GM21381 (cell line): Measurements from ENCODE around the gene MRPS10.
"Not testable (repeated sequence)": the region's sequence is repeated elsewhere in the genome, so short reads cannot be mapped to it uniquely, and the experiment has no call there.

ENCODE experiments used
- ATAC-seq: cut with Tn5 transposase; IDR thresholded peaks from one replicate; pipeline ENCODE4 v1.9.1; 2021; ENCODE audit warnings: mild to moderate bottlenecking, moderate library complexity; ENCODE audit not compliant: unreplicated experiment

Gene MRPS10

DNA sequence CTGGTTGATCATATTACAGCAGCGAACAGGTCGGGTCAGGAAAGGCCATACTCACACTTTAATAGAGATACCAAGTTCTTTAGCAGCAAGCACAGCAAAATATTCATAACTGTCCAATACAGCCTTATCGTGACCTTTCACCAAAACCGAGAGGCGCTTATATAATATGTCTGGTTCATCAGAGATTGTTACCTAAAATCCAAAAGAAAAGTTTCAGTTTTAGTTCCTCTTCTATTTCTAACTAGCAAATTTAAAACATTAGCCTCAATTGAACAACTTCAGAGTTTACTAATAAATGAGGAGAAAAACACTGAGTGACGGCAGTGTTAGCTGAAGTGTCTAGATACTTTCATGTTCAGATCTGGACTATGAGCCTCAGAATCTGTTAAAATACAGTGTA is 5.9 kb downstream of the MRPS10 start:
- peak; percentile 52 for ATAC-seq

- ATAC-seq, result no peak
Observed at GRCh38 chr6:42210551-42210950, 7.1 kb downstream of the MRPS10 start.

DNA sequence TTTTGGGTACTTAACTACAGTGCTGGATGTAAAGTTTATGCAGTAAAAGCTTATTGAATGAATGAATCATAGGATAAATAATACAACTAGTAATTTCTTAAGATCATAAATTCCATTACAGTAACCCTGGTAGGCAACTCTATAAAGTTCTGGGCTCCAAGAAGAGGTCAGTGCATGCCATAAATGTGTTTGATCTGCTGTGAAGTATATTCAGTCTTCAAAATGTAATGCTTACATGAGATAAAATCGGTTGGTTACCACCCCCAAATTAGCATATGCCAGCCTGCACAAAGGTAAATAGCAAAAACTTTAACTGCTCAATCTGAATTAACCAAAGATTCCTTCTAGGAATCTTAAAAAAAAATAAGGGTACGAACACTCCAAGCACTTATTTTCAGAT is 10.1 kb downstream of the MRPS10 start:
- not testable (repeated sequence) for ATAC-seq

DNA sequence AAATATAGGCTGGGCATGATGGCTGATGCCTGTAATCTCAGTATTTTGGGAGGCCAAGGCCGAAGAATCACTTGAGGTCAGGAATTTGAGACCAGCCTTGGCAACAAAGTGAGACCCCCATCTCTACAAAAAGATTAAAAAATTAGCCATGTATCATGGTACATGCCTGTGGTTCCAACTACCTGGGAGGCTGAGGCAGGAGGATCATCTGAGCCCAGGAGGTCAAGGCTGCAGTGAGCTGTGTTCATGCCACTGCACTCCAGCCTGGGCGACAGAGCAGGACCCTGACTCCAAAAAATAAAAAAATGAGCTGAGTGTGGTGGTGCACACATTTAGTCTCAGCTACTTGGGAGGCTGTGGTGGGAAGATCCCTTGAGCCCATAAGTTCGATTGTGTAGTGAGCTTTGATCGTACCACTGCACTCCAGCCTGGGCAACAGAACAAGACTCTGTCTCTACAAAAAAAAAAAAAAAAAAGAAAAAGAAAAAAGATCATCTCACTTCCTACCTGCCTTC is 12.8 kb downstream of the MRPS10 start:
- no peak for ATAC-seq

- ATAC-seq, result no peak
Observed at GRCh38 chr6:42203183-42203582, 14.5 kb downstream of the MRPS10 start.

DNA sequence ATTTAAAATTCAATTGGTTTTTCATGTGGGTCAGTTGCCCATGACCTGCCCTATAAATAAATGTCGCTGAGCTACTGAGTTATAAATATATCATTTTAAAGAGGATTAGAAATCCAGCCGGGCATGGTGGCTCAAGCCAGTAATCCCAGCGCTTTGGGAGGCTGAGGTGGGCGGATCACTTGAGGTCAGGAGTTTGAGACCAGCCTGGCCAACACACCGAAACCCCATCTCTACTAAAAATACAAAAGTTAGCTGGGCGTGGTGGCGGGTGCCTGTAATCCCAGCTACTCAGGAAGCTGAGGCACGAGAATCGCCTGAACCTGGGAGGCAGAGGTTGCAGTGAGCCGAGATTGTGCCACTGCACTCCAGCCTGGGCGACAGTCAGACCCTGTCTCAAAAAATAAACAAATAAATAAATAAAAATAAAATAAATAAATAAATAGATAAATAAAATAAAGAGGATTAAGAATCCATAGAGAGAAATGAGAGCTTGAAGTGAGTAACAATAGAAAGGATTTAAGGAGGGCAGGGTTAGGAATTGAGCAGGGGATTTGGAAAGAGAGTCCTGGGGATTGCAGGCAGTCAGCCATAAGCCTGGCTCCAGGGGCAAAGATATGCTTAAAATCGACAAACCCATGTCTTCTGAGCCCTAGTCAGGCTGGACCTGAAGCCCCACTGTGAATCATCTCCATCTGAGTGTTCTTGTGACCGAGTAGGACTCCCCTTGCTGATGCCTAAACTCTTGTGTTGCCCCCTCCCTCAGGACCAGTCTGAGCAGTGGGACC is 15.3 kb downstream of the MRPS10 start:
- not testable (repeated sequence) for ATAC-seq

- no peak for ATAC-seq
Observed at GRCh38 chr6:42201382-42201781, 16.3 kb downstream of the MRPS10 start.

DNA sequence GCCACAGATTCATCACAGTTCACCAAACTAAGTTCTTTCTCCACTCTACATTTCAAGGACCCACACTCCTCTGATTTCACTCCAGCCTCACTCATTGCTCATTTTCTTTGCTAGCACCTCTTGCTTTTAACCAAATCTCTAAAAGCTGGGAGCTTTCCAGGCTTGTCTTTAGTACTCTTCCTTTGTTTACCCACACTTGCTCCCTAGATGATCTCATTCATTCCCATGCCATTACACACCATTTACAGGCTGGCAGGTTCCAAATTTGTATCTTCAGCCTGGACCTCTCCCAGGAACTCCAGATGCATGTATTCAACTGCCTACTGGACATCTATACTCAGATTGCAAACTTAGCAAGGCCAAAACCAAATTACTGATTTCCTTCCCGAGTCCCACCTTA is 17.6 kb downstream of the MRPS10 start:
- ATAC-seq, result no peak

GRCh38 chr6:42199106-42199981 is 18.3 kb downstream of the MRPS10 start:
- ATAC-seq, result no peak

GRCh38 chr6:42197555-42198362 is 19.9 kb downstream of the MRPS10 start:
- ATAC-seq, result no peak

DNA sequence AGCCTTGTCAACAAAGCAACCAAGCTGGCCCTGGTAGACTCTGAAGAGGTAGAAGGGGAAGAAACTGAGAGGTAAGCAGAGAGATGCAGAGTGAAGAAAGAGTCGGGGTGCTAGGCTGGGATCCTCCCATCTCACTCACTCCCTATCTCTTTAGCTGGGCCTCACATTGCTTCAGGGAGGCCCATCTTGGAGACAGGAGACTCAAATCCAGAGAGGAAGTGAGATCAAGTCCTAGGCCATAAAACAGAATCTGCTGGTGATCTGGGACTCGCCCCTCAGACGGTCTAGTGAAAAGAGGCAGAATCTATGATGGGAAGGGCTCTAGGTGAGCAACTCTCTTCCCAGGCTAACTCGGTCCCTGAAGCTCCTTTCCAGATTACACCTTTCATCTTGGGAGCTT is 22.2 kb downstream of the MRPS10 start:
- ATAC-seq, result no peak

DNA sequence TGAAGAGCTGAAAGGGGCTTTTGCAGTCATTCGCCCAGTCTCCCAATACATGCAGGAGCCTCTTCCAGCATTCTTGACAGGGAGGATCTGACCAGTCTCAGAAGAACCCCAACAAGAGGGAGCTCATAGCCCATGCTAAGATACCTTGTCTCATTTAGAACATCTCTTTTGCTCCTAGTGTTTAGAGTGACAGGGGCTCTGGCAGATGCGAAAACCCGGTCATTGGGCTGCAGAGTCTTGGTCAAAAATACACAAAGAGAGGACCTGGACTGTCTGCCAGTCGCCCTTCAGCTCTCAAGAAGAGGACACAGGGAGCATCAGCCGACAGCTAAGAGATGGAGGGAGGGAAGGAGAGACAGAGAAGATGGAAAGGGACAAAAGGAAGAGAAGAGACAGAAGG is 23.6 kb downstream of the MRPS10 start:
- no peak for ATAC-seq

GRCh38 chr6:42193491-42193894 is 24.2 kb downstream of the MRPS10 start:
- no peak for ATAC-seq

DNA sequence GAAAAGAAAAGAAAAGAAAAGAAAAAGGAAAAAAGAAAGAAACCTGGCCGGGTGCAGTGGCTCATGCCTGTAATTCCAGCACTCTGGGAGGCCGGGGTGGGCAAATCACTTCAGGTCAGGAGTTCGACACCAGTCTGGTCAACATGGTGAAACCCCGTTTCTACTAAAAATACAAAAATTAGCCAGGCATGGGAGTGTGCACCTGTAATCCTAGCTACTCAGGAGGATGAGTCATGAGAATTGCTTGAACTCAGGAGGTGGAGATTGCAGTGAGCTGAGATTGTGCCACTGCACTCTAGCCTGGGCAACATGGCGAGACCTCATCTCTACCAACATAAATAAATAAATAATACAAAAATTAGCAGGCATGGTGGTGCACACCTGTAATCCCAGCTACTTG is 25.3 kb downstream of the MRPS10 start:
- ATAC-seq, result not testable (repeated sequence)

- no peak for ATAC-seq
Observed at GRCh38 chr6:42190554-42191183, 27.0 kb downstream of the MRPS10 start.

- ATAC-seq, result no peak
Observed at GRCh38 chr6:42188406-42188805, 29.3 kb downstream of the MRPS10 start.

DNA sequence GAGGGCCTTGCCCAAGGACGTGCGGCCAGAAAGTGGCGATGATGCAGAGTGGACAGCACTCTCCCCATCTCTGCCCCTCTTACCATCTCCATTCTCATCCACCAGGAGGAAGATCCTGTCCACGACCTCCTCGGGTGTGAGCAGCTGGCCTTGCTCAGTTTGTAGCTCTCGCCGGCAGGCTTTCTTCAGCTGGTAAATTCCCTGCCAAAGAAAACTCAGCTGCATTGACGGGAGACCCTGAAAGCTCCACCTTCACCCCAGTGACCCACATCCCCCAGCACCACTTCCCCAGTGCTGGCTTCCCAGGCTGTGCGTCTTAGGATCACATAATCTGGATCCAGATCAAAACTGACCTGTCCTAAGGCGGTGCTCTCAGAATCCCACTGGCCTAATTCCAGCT is 32.1 kb downstream of the MRPS10 start:
- ATAC-seq, result no peak

DNA sequence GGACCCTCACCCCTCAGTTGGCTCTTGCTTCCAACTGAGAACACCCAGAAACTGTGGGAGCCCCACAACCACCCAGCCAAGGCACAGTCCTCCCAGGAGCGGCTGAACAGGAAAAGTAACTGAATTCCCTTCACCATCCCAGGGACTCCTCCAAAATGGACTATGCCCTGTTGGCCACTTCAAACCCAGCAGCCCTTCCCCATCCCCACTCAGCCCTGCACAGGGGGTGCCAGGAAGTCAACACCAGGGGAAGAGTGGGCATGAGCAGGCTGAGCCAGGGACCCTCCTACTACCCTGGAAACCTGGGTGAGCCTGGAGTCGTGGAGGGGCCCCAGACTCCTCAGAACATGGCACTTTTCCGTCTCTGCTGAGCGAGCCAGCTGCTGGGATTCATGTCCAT is 33.2 kb downstream of the MRPS10 start:
- no peak for ATAC-seq

DNA sequence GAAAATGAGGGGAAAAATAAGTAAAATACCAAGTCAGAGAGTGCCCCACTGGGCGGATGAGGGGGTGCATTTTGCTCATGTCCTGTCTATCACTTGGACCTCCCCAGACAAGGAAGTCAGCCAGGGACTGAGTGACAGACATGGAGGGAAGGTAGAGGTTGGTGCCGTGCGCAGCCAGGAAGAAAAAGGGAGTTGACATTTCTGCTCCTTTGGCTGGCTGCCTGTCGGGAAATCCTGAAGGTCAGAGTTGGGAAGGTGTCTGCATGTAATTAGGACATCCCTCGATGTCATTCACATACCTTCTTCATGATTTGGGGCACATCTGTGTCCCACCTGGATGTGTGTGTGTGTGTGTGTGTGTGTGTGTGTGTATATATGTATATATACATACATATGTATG is 35.6 kb downstream of the MRPS10 start:
- no peak for ATAC-seq

- no peak for ATAC-seq
Observed at GRCh38 chr6:42179945-42180313, 37.7 kb downstream of the MRPS10 start.
